HepG2 (cell line): Measurements from ENCODE around the gene GFPT1. TPM values are rescaled to one million over a fixed set of nuclear protein-coding genes. Genes with fewer than 3 reads are reported as not detected.

ENCODE experiments used
- ATAC-seq: fragments of 200-7000 bp; cut with Tn5 transposase; 3 replicates; pipeline ENCODE4 v1.9.1; 2020; ENCODE audit warnings: mild to moderate bottlenecking, moderate library complexity
- BruUV-seq: library from RNA; stranded (reverse); fragments of 400-500 nt; replicated peaks from 2 replicates; lab custom pipeline; 2021; lab: Mats Ljungman, UMichigan
- CTCF ChIA-PET: fragments of 300-600 bp; formaldehyde crosslinking; extraction: SDS; loops from one replicate; lab custom pipeline; 2021; ENCODE audit warnings: low total read pairs, inconsistent platforms, low intra/inter-chr PET ratio; lab: Yijun Ruan, JAX
- POLR2A ChIA-PET: fragments of 350-600 bp; sonication (Branson Sonifier 250); formaldehyde crosslinking; loops from one replicate; lab custom pipeline; 2020; ENCODE audit warnings: antibody characterized with exemption, inconsistent platforms; lab: Yijun Ruan, JAX
- DNase-seq: peaks from one replicate; pipeline ENCODE4 v3.0.0-alpha.2; 2015; ENCODE audit warnings: low spot score
- FAIRE-seq: peaks from 3 replicates; lab custom pipeline; 2011; peaks lifted over from hg19 to GRCh38; lab: Jason Lieb, UNC
- H2AFZ ChIP-seq: one replicate; pipeline ENCODE4 v1.6.1; 2011; ENCODE audit warnings: low read length, inconsistent platforms
- H3K27ac ChIP-seq: fragments of 300-600 bp; 3 replicates; pipeline ENCODE4 v1.8.0; 2011; ENCODE audit warnings: mixed run types, mild to moderate bottlenecking, mixed read lengths, low read length, inconsistent platforms; ENCODE audit not compliant: insufficient read depth; ENCODE audit errors: extremely low read length
- H3K27me3 ChIP-seq, 2 experiments: fragments of 200-600 bp in 1 of 2; 2 replicates in 1 of 2; 3 replicates in 1 of 2; pipeline versions ENCODE4 v1.6.0 to v1.8.0; 2011; ENCODE audit warnings: low read length in 2 of 2, mild to moderate bottlenecking in 2 of 2, moderate library complexity in 2 of 2, inconsistent platforms in 1 of 2; ENCODE audit not compliant: insufficient read depth in 2 of 2, control insufficient read depth in 1 of 2
- H3K36me3 ChIP-seq, 2 experiments: fragments of 200-600 bp in 1 of 2; replicated peaks in 1 of 2; 2 replicates in 1 of 2; 3 replicates in 1 of 2; pipeline versions ENCODE4 v1.5.1 to v1.8.0; 2011; ENCODE audit warnings: low read length in 2 of 2, inconsistent platforms in 1 of 2; ENCODE audit not compliant: insufficient read depth in 2 of 2, control insufficient read depth in 1 of 2
- H3K4me1 ChIP-seq: 2 replicates; pipeline ENCODE4 v1.5.1; 2012; ENCODE audit warnings: low read length, inconsistent platforms; ENCODE audit not compliant: insufficient read depth
- H3K4me2 ChIP-seq: 2 replicates; pipeline ENCODE4 v1.6.0; 2011; ENCODE audit warnings: low read depth, low read length, inconsistent platforms
- H3K4me3 ChIP-seq, 3 experiments: fragments of 200-600 bp in 1 of 3; sonication (generic), shearing (Covaris generic) in 1 of 3; replicated peaks in 1 of 3; 2 replicates each; pipeline ENCODE4 v1.5.1; 2011 to 2016; ENCODE audit warnings: low read length in 3 of 3, inconsistent platforms in 2 of 3, low read depth in 2 of 3, mild to moderate bottlenecking in 2 of 3, control low read depth in 1 of 3, mixed read lengths in 1 of 3; ENCODE audit not compliant: insufficient read depth in 1 of 3
- H3K79me2 ChIP-seq: one replicate; pipeline ENCODE4 v1.6.1; 2011; ENCODE audit warnings: low read length, inconsistent platforms; ENCODE audit not compliant: insufficient read depth
- H3K9ac ChIP-seq: 2 replicates; pipeline ENCODE4 v1.6.0; 2011; ENCODE audit warnings: mild to moderate bottlenecking, low read depth, low read length, inconsistent platforms; ENCODE audit not compliant: insufficient read depth
- H3K9me3 ChIP-seq: 2 replicates; pipeline ENCODE4 v1.5.1; 2012; ENCODE audit warnings: mild to moderate bottlenecking, low read length
- H4K20me1 ChIP-seq: 2 replicates; pipeline ENCODE4 v1.6.0; 2011; ENCODE audit warnings: inconsistent platforms, mild to moderate bottlenecking, low read length, moderate library complexity; ENCODE audit not compliant: insufficient read depth
- ARNT2 ChIP-seq: sonication (generic); formaldehyde crosslinking; IDR thresholded peaks from 2 replicates; pipeline ENCODE4 v1.8.0; 2022; ENCODE audit warnings: mild to moderate bottlenecking, low read depth, missing genetic modification reagents, moderate library complexity
- ATRX ChIP-seq: sonication (generic); formaldehyde crosslinking; IDR thresholded peaks from 2 replicates; pipeline ENCODE4 v1.4.0; 2020; ENCODE audit warnings: missing genetic modification reagents, borderline replicate concordance
- CREB1 ChIP-seq, 2 experiments: fragments of 450-650 bp in 1 of 2; IDR thresholded peaks; 2 replicates each; pipeline ENCODE4 v1.6.1; 2016 to 2017; ENCODE audit warnings: control low read depth in 1 of 2, mild to moderate bottlenecking in 1 of 2, missing compliant biosample characterization in 1 of 2, missing genetic modification characterization in 1 of 2
- EED ChIP-seq: sonication (generic); formaldehyde crosslinking; IDR thresholded peaks from 2 replicates; pipeline ENCODE4 v1.5.0; 2020; ENCODE audit warnings: mild to moderate bottlenecking, missing genetic modification reagents
- FLYWCH1 ChIP-seq: sonication (generic); formaldehyde crosslinking; IDR thresholded peaks from 2 replicates; pipeline ENCODE4 v1.8.1; 2023; ENCODE audit warnings: mild to moderate bottlenecking, missing genetic modification reagents
- HNF4A ChIP-seq: sonication (generic); formaldehyde crosslinking; IDR thresholded peaks from 2 replicates; pipeline ENCODE4 v1.4.0; 2020; ENCODE audit warnings: missing genetic modification reagents
- JARID2 ChIP-seq: sonication (generic); formaldehyde crosslinking; IDR thresholded peaks from 2 replicates; pipeline ENCODE4 v1.8.1; 2023; ENCODE audit warnings: missing genetic modification reagents, inconsistent platforms; ENCODE audit not compliant: insufficient replicate concordance
- KDM5B ChIP-seq: sonication (generic); formaldehyde crosslinking; IDR thresholded peaks from 2 replicates; pipeline ENCODE4 v1.4.0; 2020; ENCODE audit warnings: missing genetic modification reagents, mild to moderate bottlenecking, borderline replicate concordance
- MTERF4 ChIP-seq: sonication (generic); formaldehyde crosslinking; IDR thresholded peaks from 2 replicates; pipeline ENCODE4 v1.8.0; 2023; ENCODE audit warnings: mild to moderate bottlenecking, missing genetic modification reagents
- MXD1 ChIP-seq: sonication (generic); formaldehyde crosslinking; IDR thresholded peaks from 2 replicates; pipeline ENCODE4 v1.4.0; 2020; ENCODE audit warnings: mild to moderate bottlenecking, missing genetic modification reagents
- NFYC ChIP-seq: IDR thresholded peaks from 2 replicates; pipeline ENCODE4 v1.6.1; 2016; ENCODE audit warnings: missing genetic modification reagents, missing compliant biosample characterization
- RXRB ChIP-seq: IDR thresholded peaks from 2 replicates; pipeline ENCODE4 v1.6.1; 2016; ENCODE audit warnings: borderline replicate concordance, missing genetic modification reagents, missing compliant biosample characterization
- SMARCC2 ChIP-seq: fragments of 450-650 bp; IDR thresholded peaks from 2 replicates; pipeline ENCODE4 v1.6.1; 2017; ENCODE audit warnings: antibody characterized with exemption, mild to moderate bottlenecking
- TAF1 ChIP-seq: sonication (generic); formaldehyde crosslinking; IDR thresholded peaks from 2 replicates; pipeline ENCODE4 v1.4.0; 2020; ENCODE audit warnings: missing genetic modification reagents
- THRA ChIP-seq: sonication (generic); formaldehyde crosslinking; IDR thresholded peaks from 2 replicates; pipeline ENCODE4 v1.4.0; 2020; ENCODE audit warnings: missing genetic modification reagents, borderline replicate concordance
- ZFP90 ChIP-seq: sonication (generic); formaldehyde crosslinking; IDR thresholded peaks from 2 replicates; pipeline ENCODE4 v1.8.0; 2022; ENCODE audit warnings: missing genetic modification reagents, mild to moderate bottlenecking, inconsistent platforms, borderline replicate concordance
- ZGPAT ChIP-seq: IDR thresholded peaks from 2 replicates; pipeline ENCODE4 v1.6.1; 2016; ENCODE audit warnings: mild to moderate bottlenecking
- ZNF205 ChIP-seq: IDR thresholded peaks from 2 replicates; pipeline ENCODE4 v1.6.1; 2018; ENCODE audit warnings: missing biosample characterization, missing genetic modification reagents
- ZNF30 ChIP-seq: sonication (generic); formaldehyde crosslinking; IDR thresholded peaks from 2 replicates; pipeline ENCODE4 v1.5.0; 2020; ENCODE audit warnings: mild to moderate bottlenecking, missing genetic modification reagents
- ZNF672 ChIP-seq: sonication (generic); formaldehyde crosslinking; IDR thresholded peaks from 2 replicates; pipeline ENCODE4 v1.8.1; 2022; ENCODE audit warnings: missing genetic modification reagents
- ZNF678 ChIP-seq: sonication (generic); formaldehyde crosslinking; IDR thresholded peaks from 2 replicates; pipeline ENCODE4 v1.4.0; 2020; ENCODE audit warnings: mild to moderate bottlenecking, missing genetic modification reagents
- WGBS: methylation state at CpG from one replicate; pipeline ENCODE4 v1.1.6; 2017; ENCODE audit warnings: low lambda C conversion rate; 5-methylcytosine and 5-hydroxymethylcytosine counted together
- in situ Hi-C: cut with HindIII; loops from 2 replicates; pipeline ENCODE4 v1.10.0; 2017; ENCODE audit warnings: low pct_unique_long_range_greater_than_20kb; ENCODE audit not compliant: extremely low pct_ligation_motif_present
- intact Hi-C: fragments of 100-400 bp; cut with micrococcal nuclease; formaldehyde crosslinking; loops from one replicate; pipeline ENCODE4 v1.10.0; 2022; ENCODE audit not compliant: unreplicated experiment
- polyA plus RNA-seq, 8 experiments: library from polyadenylated mRNA; depleted of rRNA in 3 of 8; stranded (reverse) in 7 of 8; unstranded in 1 of 8; fragments of >200 nt; fragmentation: Illumina TruSeq in 4 of 8; extraction: Trizol in 4 of 8; gene quantifications; 2 replicates each; pipeline versions ENCODE4 v1.2.1 to v1.2.3, GENCODE V29; 2011 to 2016; ENCODE audit warnings: low read depth in 4 of 8, missing spikeins in 1 of 8, mixed read lengths in 1 of 8; ENCODE audit not compliant: insufficient read depth in 1 of 8
- total RNA-seq, 5 experiments: library from RNA; depleted of rRNA; stranded (reverse); fragments of >200 nt; fragmentation: Illumina TruSeq; extraction: Trizol; gene quantifications; 2 replicates each; pipeline ENCODE4 v1.2.3, GENCODE V29; 2016; ENCODE audit warnings: low read depth in 1 of 5

GFPT1 gene
- total and polyA plus RNA-seq, 2 of the 13 experiments (the other 11 are each of a cell fraction or from before 2014, with no cell fraction given), result 24.0 to 84.9 TPM

- Histone ChIP-seq H3K27me3 (no peaks in the 10 kb centered on the region), H3K79me2 (peaks cover 9% of the 10 kb centered on the region), H3K36me3 (no peaks in the 10 kb centered on the region; a peak in 1 of 5 replicates), H3K9me3 (no peaks in the 10 kb centered on the region), H3K4me1 (peaks cover 50% of the 10 kb centered on the region), H3K4me2 (peak overlapping the region; percentile 60), H3K4me3 (peak overlapping the region in 2 of 3 experiments; percentile 28 to 31; a peak in 3 of 6 replicates), H3K27ac (peak overlapping the region; percentile 67), H4K20me1 (no peaks in the 10 kb centered on the region), H3K9ac (peak overlapping the region; percentile 6; the same call in 1 of the 2 replicates), H2AFZ (no peak overlapping the region)
- DNase-seq (peak; percentile 92), ATAC-seq (peak; percentile 91), FAIRE-seq (peak; percentile 53)
- in situ Hi-C loops, result no loop called here
- intact Hi-C loops, result loop anchor here (1.0 to 5.0 kb wide), 2 partner anchors 64 to 103 kb away; no protein-coding TSS in a partner anchor
- ChIA-PET POLR2A (interaction anchor here (1.2 kb wide), 1 partner anchor 11 kb away, joined by 4 read pairs; no protein-coding TSS in a partner anchor), CTCF (no interaction called here)
- BruUV-seq, result no TSS peak
- WGBS, result 38% methylated on average over 9 of the region's 9 CpGs
- peak; percentile 86 for TF ChIP-seq RXRB (CRISPR knock-in tag)
- TF ChIP-seq SMARCC2, result no peak
- peak; percentile 98 for TF ChIP-seq THRA (CRISPR knock-in tag)
- TF ChIP-seq FLYWCH1 (CRISPR knock-in tag), result no peak
- TF ChIP-seq NFYC (CRISPR knock-in tag), result no peak
- no peak for TF ChIP-seq TAF1 (CRISPR knock-in tag)
- TF ChIP-seq JARID2 (CRISPR knock-in tag), result no peak
- TF ChIP-seq EED (CRISPR knock-in tag), result no peak
- TF ChIP-seq KDM5B (CRISPR knock-in tag), result peak; percentile 37; the same call in 1 of the 2 replicates
- TF ChIP-seq ARNT2 (CRISPR knock-in tag), result no peak
- TF ChIP-seq ZNF672 (CRISPR knock-in tag), result no peak
- no peak for TF ChIP-seq ZNF678 (CRISPR knock-in tag)
- TF ChIP-seq ZGPAT (CRISPR knock-in tag), result peak; percentile 51; the same call in 1 of the 2 replicates
- no peak for TF ChIP-seq ATRX (CRISPR knock-in tag)
- TF ChIP-seq MXD1 (CRISPR knock-in tag), result no peak
- TF ChIP-seq ZNF30 (CRISPR knock-in tag), result no peak
- TF ChIP-seq ZFP90 (CRISPR knock-in tag), result peak; percentile 8; the same call in 1 of the 2 replicates
- peak; percentile 90; the same call in 1 of the 2 replicates for TF ChIP-seq ZNF205 (CRISPR knock-in tag)
- TF ChIP-seq MTERF4 (CRISPR knock-in tag), result no peak
- TF ChIP-seq HNF4A (CRISPR knock-in tag), result peak; percentile 95
- TF ChIP-seq CREB1 (IDR thresholded peaks at IDR 0.05), result no peak
- peak; percentile 62; the same call in 1 of the 2 replicates for TF ChIP-seq CREB1 (CRISPR knock-in tag; IDR thresholded peaks at IDR 0.05)
Measured at GRCh38 chr2:69279931-69280681, 106.9 kb downstream of the GFPT1 start.
